Measurements from ENCODE around the gene CCDC186.

DNA sequence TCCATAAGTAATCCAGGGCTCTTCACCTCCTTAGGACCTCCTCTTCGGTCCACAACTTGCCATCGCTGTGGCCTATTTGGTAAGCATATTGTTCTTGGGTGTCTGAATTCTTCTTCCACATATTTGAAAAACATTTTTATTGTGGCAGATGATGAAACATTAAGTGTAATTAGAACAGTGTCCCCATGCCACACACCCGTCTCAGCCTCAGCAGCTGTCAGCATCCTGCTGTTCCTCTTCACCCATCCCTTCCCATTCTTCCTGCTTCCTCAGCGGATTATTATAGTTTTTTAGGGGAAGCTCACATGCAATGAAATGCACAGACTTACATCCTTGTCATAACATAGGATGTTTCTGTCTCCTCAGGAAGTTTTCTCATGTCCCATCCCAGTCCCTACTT, 25.2 kb upstream of the CCDC186 start:
- no peak for TF ChIP-seq POLR2AphosphoS5 (IDR thresholded peaks at IDR 0.05)
- no peak for TF ChIP-seq POLR2A (IDR thresholded peaks at IDR 0.05)
- no peak for TF ChIP-seq CTCF (IDR thresholded peaks at IDR 0.05)
- no peak for TF ChIP-seq EP300 (IDR thresholded peaks at IDR 0.05)

Data from upper lobe of left lung (tissue), 4 donors.